Measurements from ENCODE around the gene UGP2.

UGP2 gene

DNA sequence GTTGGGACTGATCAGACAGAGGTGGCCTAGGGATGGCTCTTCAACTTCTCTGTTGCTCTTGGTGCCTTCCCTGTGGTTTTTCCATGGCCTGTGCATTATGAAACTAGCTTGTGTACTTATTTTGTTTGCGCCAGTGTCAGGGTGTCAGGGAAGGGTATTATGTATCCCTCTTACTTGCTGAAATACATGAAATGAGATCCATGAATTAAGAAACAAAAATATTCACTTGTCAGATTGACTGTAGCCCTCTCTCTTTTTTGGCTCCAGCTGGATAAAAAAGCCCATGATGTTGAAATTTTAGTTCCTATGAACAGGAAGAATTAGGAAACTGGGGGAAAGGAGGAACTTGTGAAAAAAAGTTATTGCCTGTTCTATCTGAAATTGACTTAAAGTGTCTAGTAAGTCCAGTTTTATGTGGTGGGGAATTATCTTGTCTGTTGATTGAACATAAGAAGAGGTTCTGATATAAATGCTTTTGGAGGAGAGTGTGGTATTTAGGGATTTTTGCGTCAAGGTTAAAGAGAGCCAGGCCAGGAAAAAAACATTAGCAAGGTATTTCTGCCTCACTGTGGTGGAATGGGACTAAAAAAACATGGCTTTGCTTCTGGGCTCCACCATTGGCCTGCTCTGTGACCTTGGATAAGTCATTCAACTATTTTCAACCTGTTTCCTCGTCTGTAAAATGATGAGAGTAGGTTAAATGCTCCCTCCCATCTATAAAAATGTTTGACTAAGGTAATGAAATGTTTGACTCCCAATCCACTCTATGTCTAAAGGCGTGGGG is 12.0 kb downstream of the UGP2 start:
- Histone ChIP-seq H3K36me3 (ENCODE audit: insufficient read depth) (no peaks in the 10 kb centered on the region; the same call in 1 of the 2 replicates), H3K27me3 (ENCODE audit: insufficient read depth, low read depth) (no peaks in the 10 kb centered on the region), H3K9ac (no peak overlapping the region), H3K4me2 (no peak overlapping the region), H3K27ac (no peak overlapping the region), H3K4me1 (ENCODE audit: low read depth, poor library complexity, severe bottlenecking) (peaks cover 8% of the 10 kb centered on the region), H4K20me1 (ENCODE audit: insufficient read depth) (no peaks in the 10 kb centered on the region), H3K79me2 (ENCODE audit: insufficient read depth, low read depth) (peaks cover 59% of the 10 kb centered on the region; the same call in 1 of the 2 replicates), H3K4me3 (IDR thresholded peaks at IDR 0.05; ENCODE audit: insufficient read depth, low read depth, low read length) (no peak overlapping the region), H2AFZ (ENCODE audit: low read depth) (no peak overlapping the region)
- TF ChIP-seq CTCF (conservative IDR thresholded peaks at IDR 0.05; ENCODE audit: low read depth, low read length), result no peak

- H3K79me2 ChIP-seq (ENCODE audit: insufficient read depth, low read depth), result peaks cover 43% of the 10 kb centered on the region; the same call in 1 of the 2 replicates
- H3K36me3 ChIP-seq (ENCODE audit: insufficient read depth), result no peaks in the 10 kb centered on the region; the same call in 1 of the 2 replicates
- no peak overlapping the region for H3K4me3 ChIP-seq (IDR thresholded peaks at IDR 0.05; ENCODE audit: insufficient read depth, low read depth, low read length)
- H2AFZ ChIP-seq (ENCODE audit: low read depth), result no peak overlapping the region
- no peaks in the 10 kb centered on the region for H4K20me1 ChIP-seq (ENCODE audit: insufficient read depth)
- H3K27ac ChIP-seq, result no peak overlapping the region
- no peaks in the 10 kb centered on the region for H3K27me3 ChIP-seq (ENCODE audit: insufficient read depth, low read depth)
- no peak overlapping the region for H3K4me2 ChIP-seq
- no peak for TF ChIP-seq CTCF (conservative IDR thresholded peaks at IDR 0.05; ENCODE audit: low read depth, low read length)
- H3K9ac ChIP-seq, result no peak overlapping the region
- no peaks in the 10 kb centered on the region for H3K4me1 ChIP-seq (ENCODE audit: low read depth, poor library complexity, severe bottlenecking)
Measured at GRCh38 chr2:63855418-63856302, 14.0 kb downstream of the UGP2 start.

DNA sequence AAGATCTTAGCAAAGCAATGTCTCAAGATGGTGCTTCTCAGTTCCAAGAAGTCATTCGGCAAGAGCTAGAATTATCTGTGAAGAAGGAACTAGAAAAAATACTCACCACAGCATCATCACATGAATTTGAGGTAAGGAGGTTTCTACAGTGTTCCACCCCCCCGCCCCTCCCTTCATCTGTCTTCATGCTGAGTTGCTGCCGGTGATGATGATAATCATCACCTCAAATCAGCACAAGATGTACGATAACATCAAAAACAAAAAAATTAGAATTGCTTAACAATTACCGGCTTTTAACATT is 14.6 kb downstream of the UGP2 start:
- Histone ChIP-seq H2AFZ (ENCODE audit: low read depth) (no peak overlapping the region), H3K9ac (no peak overlapping the region), H3K4me2 (no peak overlapping the region), H4K20me1 (ENCODE audit: insufficient read depth) (no peaks in the 10 kb centered on the region), H3K4me1 (ENCODE audit: low read depth, poor library complexity, severe bottlenecking) (no peaks in the 10 kb centered on the region), H3K27me3 (ENCODE audit: insufficient read depth, low read depth) (no peaks in the 10 kb centered on the region), H3K36me3 (ENCODE audit: insufficient read depth) (no peaks in the 10 kb centered on the region; the same call in 1 of the 2 replicates), H3K4me3 (IDR thresholded peaks at IDR 0.05; ENCODE audit: insufficient read depth, low read depth, low read length) (no peak overlapping the region), H3K27ac (no peak overlapping the region), H3K79me2 (ENCODE audit: insufficient read depth, low read depth) (peaks cover 37% of the 10 kb centered on the region; the same call in 1 of the 2 replicates)
- TF ChIP-seq CTCF (conservative IDR thresholded peaks at IDR 0.05; ENCODE audit: low read depth, low read length), result no peak

DNA sequence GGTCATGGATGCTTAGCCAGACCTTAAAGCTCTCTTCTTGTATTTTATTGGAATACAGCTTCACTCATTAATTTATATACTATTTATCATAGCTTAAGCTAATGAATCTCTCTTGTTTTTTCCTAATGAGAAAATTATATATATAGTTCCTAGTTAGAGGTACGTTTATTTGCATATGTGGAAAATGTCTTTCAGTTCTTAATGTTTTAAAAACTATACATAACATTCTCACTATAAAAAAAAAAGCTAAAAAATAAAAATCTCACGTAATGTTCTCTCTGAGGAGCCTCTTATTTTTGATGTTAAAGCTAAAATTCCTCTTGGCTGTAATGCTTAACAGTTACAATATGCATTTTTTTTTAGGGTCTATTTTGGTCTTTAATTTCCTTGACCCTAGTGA is 16.6 kb downstream of the UGP2 start:
- H3K27ac ChIP-seq, result no peak overlapping the region
- H3K4me2 ChIP-seq, result no peak overlapping the region
- H4K20me1 ChIP-seq (ENCODE audit: insufficient read depth), result no peaks in the 10 kb centered on the region
- H3K4me3 ChIP-seq (IDR thresholded peaks at IDR 0.05; ENCODE audit: insufficient read depth, low read depth, low read length), result no peak overlapping the region
- H3K27me3 ChIP-seq (ENCODE audit: insufficient read depth, low read depth), result no peaks in the 10 kb centered on the region
- H3K36me3 ChIP-seq (ENCODE audit: insufficient read depth), result no peaks in the 10 kb centered on the region; the same call in 1 of the 2 replicates
- H2AFZ ChIP-seq (ENCODE audit: low read depth), result no peak overlapping the region
- no peak for TF ChIP-seq CTCF (conservative IDR thresholded peaks at IDR 0.05; ENCODE audit: low read depth, low read length)
- no peaks in the 10 kb centered on the region for H3K4me1 ChIP-seq (ENCODE audit: low read depth, poor library complexity, severe bottlenecking)
- H3K79me2 ChIP-seq (ENCODE audit: insufficient read depth, low read depth), result peaks cover 20% of the 10 kb centered on the region; the same call in 1 of the 2 replicates
- H3K9ac ChIP-seq, result no peak overlapping the region

Data from KMS-11 (cell line).